HepG2 (cell line): ENCODE data around the gene GPR149. TPM values are rescaled to one million over a fixed set of nuclear protein-coding genes. Genes with fewer than 3 reads are reported as not detected.
A peak's percentile ranks its signal among the peaks of the same experiment; 100 is the strongest.

ENCODE experiments used
- AGO2 ChIP-seq: fragments of 200-400 bp; formaldehyde crosslinking; optimal IDR thresholded peaks from 2 replicates; pipeline ENCODE3; 2017; ENCODE audit warnings: mild to moderate bottlenecking, low read depth, low read length, moderate library complexity
- AKNA ChIP-seq: sonication (generic); formaldehyde crosslinking; IDR thresholded peaks from 2 replicates; pipeline ENCODE4 v1.4.0; 2020; ENCODE audit warnings: missing genetic modification reagents, borderline replicate concordance
- HOXA9 ChIP-seq: sonication (generic); formaldehyde crosslinking; IDR thresholded peaks from 2 replicates; pipeline ENCODE4 v1.8.1; 2022; ENCODE audit warnings: missing genetic modification reagents, mild to moderate bottlenecking, moderate library complexity, borderline replicate concordance
- MTF2 ChIP-seq: sonication (generic); formaldehyde crosslinking; IDR thresholded peaks from 2 replicates; pipeline ENCODE4 v1.5.0; 2020; ENCODE audit warnings: missing genetic modification reagents, borderline replicate concordance
- POLR2AphosphoS5 ChIP-seq: IDR thresholded peaks from 2 replicates; pipeline ENCODE4 v1.6.1; 2012; ENCODE audit warnings: low read depth, low read length
- RAD51 ChIP-seq: fragments of 450-650 bp; IDR thresholded peaks from 2 replicates; pipeline ENCODE4 v1.6.1; 2016; ENCODE audit warnings: borderline replicate concordance
- THYN1 ChIP-seq: sonication (generic); formaldehyde crosslinking; IDR thresholded peaks from 2 replicates; pipeline ENCODE4 v1.8.1; 2023; ENCODE audit warnings: low read depth, mild to moderate bottlenecking, moderate library complexity, missing genetic modification reagents, borderline replicate concordance
- XBP1 ChIP-seq: sonication (generic); formaldehyde crosslinking; IDR thresholded peaks from 2 replicates; pipeline ENCODE4 v1.5.0; 2020; ENCODE audit warnings: missing genetic modification reagents
- ZBED4 ChIP-seq: sonication (generic); formaldehyde crosslinking; IDR thresholded peaks from 2 replicates; pipeline ENCODE4 v1.4.0; 2020; ENCODE audit warnings: missing genetic modification reagents, borderline replicate concordance
- ZNF136 ChIP-seq: sonication (generic); formaldehyde crosslinking; IDR thresholded peaks from 2 replicates; pipeline ENCODE4 v1.8.1; 2022; ENCODE audit warnings: low read depth, mild to moderate bottlenecking, moderate library complexity, missing genetic modification reagents
- ZNF878 ChIP-seq: sonication (generic); formaldehyde crosslinking; IDR thresholded peaks from 2 replicates; pipeline ENCODE4 v1.8.1; 2023; ENCODE audit warnings: mild to moderate bottlenecking, missing genetic modification reagents, moderate library complexity
- polyA plus RNA-seq, 8 experiments: library from polyadenylated mRNA; depleted of rRNA in 3 of 8; stranded (reverse) in 7 of 8; unstranded in 1 of 8; fragments of >200 nt; fragmentation: Illumina TruSeq in 4 of 8; extraction: Trizol in 4 of 8; gene quantifications; 2 replicates each; pipeline versions ENCODE4 v1.2.1 to v1.2.3, GENCODE V29; 2011 to 2016; ENCODE audit warnings: low read depth in 4 of 8, missing spikeins in 1 of 8, mixed read lengths in 1 of 8; ENCODE audit not compliant: insufficient read depth in 1 of 8
- total RNA-seq, 5 experiments: library from RNA; depleted of rRNA; stranded (reverse); fragments of >200 nt; fragmentation: Illumina TruSeq; extraction: Trizol; gene quantifications; 2 replicates each; pipeline ENCODE4 v1.2.3, GENCODE V29; 2016; ENCODE audit warnings: low read depth in 1 of 5
- TF ChIP-seq, protein P1 (sequence below): sonication (generic); formaldehyde crosslinking; IDR thresholded peaks from 2 replicates; pipeline ENCODE4 v1.5.0; 2020; ENCODE audit warnings: mild to moderate bottlenecking, missing genetic modification reagents
- TF ChIP-seq, protein P2 (sequence below): sonication (generic); formaldehyde crosslinking; conservative IDR thresholded peaks from 2 replicates; pipeline ENCODE4 v1.8.0; 2022; ENCODE audit warnings: missing genetic modification reagents
- TF ChIP-seq, protein P3 (sequence below): sonication (generic); formaldehyde crosslinking; IDR thresholded peaks from 2 replicates; pipeline ENCODE4 v1.4.0; 2020; ENCODE audit warnings: missing genetic modification reagents

The GPR149 gene
- total and polyA plus RNA-seq, 2 of the 13 experiments (the other 11 are each of a cell fraction or from before 2014, with no cell fraction given) = not detected

DNA sequence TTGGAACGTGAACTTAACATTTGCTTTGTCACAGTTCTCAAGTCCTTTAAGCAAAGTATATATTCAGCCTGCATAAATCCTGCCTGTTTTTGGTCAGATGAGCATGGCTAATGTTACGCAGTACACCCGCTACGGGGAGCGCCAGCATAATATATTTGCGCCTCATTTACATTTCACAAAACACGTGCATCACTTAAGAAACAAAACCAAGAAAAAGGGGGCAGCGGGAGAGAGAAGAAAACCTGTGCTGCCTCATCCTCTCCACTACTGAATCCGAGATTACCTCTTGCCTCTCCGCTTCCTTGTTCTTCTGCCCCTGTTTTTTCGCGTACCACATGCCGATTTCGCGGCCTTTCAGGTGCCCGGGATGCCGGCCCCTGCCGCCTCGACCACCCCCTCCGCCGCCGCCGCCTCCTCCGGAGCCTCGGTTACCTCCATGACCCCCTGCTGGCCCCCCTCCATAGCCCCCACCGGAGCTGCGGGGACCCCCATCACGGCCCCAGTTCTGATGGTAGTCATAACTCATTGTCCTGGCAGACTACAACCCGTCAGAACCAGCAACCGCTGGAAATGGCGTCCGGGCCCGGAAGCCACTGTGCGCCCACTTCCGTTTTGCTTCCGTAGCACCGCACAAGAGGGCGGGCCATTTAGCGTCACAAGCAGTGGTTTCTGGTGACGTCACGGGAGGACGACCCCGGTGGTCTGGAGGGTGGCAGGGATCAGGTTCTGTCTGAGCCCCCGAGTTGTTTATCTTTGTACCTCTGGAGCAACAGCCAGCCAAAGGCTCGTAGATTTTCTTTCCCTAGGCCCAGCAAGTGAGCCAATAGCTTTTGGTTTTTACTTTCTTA lies 105.9 kb downstream of the GPR149 start, which contains the start of gene DHX36 (continued):
- TF ChIP-seq ZBED4 (CRISPR knock-in tag) (no peak), ZNF878 (peak; percentile 49; the same call in 1 of the 2 replicates), ZNF136 (CRISPR knock-in tag) (peak; percentile 75; the same call in 1 of the 2 replicates), POLR2AphosphoS5 (peak; percentile 81), XBP1 (CRISPR knock-in tag) (no peak), RAD51 (no peak), AGO2 (no peak), AKNA (CRISPR knock-in tag) (no peak), THYN1 (CRISPR knock-in tag) (no peak), MTF2 (CRISPR knock-in tag) (peak; percentile 75; the same call in 1 of the 2 replicates), HOXA9 (CRISPR knock-in tag) (no peak)
- TF ChIP-seq, protein P1, sequence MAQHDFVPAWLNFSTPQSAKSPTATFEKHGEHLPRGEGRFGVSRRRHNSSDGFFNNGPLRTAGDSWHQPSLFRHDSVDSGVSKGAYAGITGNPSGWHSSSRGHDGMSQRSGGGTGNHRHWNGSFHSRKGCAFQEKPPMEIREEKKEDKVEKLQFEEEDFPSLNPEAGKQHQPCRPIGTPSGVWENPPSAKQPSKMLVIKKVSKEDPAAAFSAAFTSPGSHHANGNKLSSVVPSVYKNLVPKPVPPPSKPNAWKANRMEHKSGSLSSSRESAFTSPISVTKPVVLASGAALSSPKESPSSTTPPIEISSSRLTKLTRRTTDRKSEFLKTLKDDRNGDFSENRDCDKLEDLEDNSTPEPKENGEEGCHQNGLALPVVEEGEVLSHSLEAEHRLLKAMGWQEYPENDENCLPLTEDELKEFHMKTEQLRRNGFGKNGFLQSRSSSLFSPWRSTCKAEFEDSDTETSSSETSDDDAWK (CRISPR knock-in tag) = no peak
- TF ChIP-seq, protein P2, sequence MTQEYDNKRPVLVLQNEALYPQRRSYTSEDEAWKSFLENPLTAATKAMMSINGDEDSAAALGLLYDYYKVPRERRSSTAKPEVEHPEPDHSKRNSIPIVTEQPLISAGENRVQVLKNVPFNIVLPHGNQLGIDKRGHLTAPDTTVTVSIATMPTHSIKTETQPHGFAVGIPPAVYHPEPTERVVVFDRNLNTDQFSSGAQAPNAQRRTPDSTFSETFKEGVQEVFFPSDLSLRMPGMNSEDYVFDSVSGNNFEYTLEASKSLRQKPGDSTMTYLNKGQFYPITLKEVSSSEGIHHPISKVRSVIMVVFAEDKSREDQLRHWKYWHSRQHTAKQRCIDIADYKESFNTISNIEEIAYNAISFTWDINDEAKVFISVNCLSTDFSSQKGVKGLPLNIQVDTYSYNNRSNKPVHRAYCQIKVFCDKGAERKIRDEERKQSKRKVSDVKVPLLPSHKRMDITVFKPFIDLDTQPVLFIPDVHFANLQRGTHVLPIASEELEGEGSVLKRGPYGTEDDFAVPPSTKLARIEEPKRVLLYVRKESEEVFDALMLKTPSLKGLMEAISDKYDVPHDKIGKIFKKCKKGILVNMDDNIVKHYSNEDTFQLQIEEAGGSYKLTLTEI (CRISPR knock-in tag) = no peak
- TF ChIP-seq, protein P3, sequence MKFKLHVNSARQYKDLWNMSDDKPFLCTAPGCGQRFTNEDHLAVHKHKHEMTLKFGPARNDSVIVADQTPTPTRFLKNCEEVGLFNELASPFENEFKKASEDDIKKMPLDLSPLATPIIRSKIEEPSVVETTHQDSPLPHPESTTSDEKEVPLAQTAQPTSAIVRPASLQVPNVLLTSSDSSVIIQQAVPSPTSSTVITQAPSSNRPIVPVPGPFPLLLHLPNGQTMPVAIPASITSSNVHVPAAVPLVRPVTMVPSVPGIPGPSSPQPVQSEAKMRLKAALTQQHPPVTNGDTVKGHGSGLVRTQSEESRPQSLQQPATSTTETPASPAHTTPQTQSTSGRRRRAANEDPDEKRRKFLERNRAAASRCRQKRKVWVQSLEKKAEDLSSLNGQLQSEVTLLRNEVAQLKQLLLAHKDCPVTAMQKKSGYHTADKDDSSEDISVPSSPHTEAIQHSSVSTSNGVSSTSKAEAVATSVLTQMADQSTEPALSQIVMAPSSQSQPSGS (CRISPR knock-in tag) = peak; percentile 85; the same call in 1 of the 2 replicates
